Muscle of arm (tissue), 12 donors: Measurements from ENCODE around the gene ARAP1. TPM values are rescaled to one million over a fixed set of nuclear protein-coding genes. Genes with fewer than 3 reads are reported as not detected.

Experiments used
- DNase-seq: peaks from one replicate; pipeline ENCODE4 v3.0.0-alpha.2; 2013
- polyA plus RNA-seq, 12 donors: library from polyadenylated mRNA; unstranded; fragments of 120-200 nt; gene quantifications; one replicate each; pipeline ENCODE4 v1.2.1, GENCODE V29; 2013; ENCODE audit not compliant: insufficient read length in 12 of 12

The ARAP1 gene
- polyA plus RNA-seq, 12 donors: 44.2 to 72.1 (median 55.5) TPM; not detected in 1

GRCh38 chr11:72705442-72706365 lies 46.5 kb downstream of the ARAP1 start:
- DNase-seq: no peak

GRCh38 chr11:72704783-72705265 lies 47.4 kb downstream of the ARAP1 start:
- DNase-seq: no peak

- no peak for DNase-seq
These were observed 48.0 kb downstream of the ARAP1 start for GRCh38 chr11:72704028-72704782.

GRCh38 chr11:72703267-72704008 lies 48.8 kb downstream of the ARAP1 start:
- DNase-seq: peak; percentile 86

GRCh38 chr11:72702577-72703241 lies 49.5 kb downstream of the ARAP1 start:
- DNase-seq: no peak

- DNase-seq: no peak
These were observed 50.1 kb downstream of the ARAP1 start for GRCh38 chr11:72702096-72702495.

- DNase-seq: no peak
These were observed 50.7 kb downstream of the ARAP1 start for GRCh38 chr11:72701466-72701865.

- DNase-seq: no peak
These were observed 52.1 kb downstream of the ARAP1 start for GRCh38 chr11:72700146-72700545.

GRCh38 chr11:72697814-72698213 lies 54.4 kb downstream of the ARAP1 start:
- no peak for DNase-seq

- DNase-seq: no peak
These were observed 55.1 kb downstream of the ARAP1 start for GRCh38 chr11:72696866-72697700.

GRCh38 chr11:72695354-72695753 lies 56.9 kb downstream of the ARAP1 start:
- no peak for DNase-seq

GRCh38 chr11:72693271-72693968 lies 58.8 kb downstream of the ARAP1 start:
- DNase-seq: no peak

- no peak for DNase-seq
These were observed 59.5 kb downstream of the ARAP1 start for GRCh38 chr11:72692498-72693237.

- DNase-seq: no peak
These were observed 62.0 kb downstream of the ARAP1 start for GRCh38 chr11:72690166-72690565.

GRCh38 chr11:72688929-72689328 lies 63.3 kb downstream of the ARAP1 start:
- no peak for DNase-seq

- DNase-seq: no peak
These were observed 63.7 kb downstream of the ARAP1 start for GRCh38 chr11:72688486-72688885.

- no peak for DNase-seq
These were observed 64.9 kb downstream of the ARAP1 start for GRCh38 chr11:72687326-72687725.

GRCh38 chr11:72686639-72687220 lies 65.5 kb downstream of the ARAP1 start:
- DNase-seq: no peak
